MM.1S (cell line): ENCODE results near the gene CRP.

ENCODE experiments used
- CTCF ChIP-seq: fragments of 300-600 bp; sonication (generic); IDR thresholded peaks from 2 replicates; pipeline ENCODE4 v1.5.1; 2016; ENCODE audit warnings: antibody characterized with exemption, low read length, mixed read lengths
- EZH2 ChIP-seq: fragments of 300-600 bp; sonication (generic); optimal IDR thresholded peaks from 2 replicates; pipeline ENCODE3; 2017; ENCODE audit warnings: low read depth, mild to moderate bottlenecking, antibody characterized with exemption, low read length, mixed read lengths
- EZH2phosphoT487 ChIP-seq: fragments of 300-600 bp; sonication (generic); IDR thresholded peaks from 2 replicates; pipeline ENCODE4 v1.6.1; 2018; ENCODE audit warnings: antibody characterized with exemption, low read length

- no peak for TF ChIP-seq CTCF
- TF ChIP-seq EZH2phosphoT487, result no peak
- no peak for TF ChIP-seq EZH2
These were observed 27.6 kb downstream of the CRP start for GRCh38 chr1:159686599-159687299.
